Thyroid gland (tissue), 4 donors: ENCODE data around the gene NPTN. TPM values are rescaled to one million over a fixed set of nuclear protein-coding genes. Genes with fewer than 3 reads are reported as not detected.
A peak's percentile ranks its signal among the peaks of the same experiment; 100 is the strongest.

Experiments used
- DNase-seq, 2 donors: peaks; one replicate each; pipeline ENCODE4 v3.0.0-alpha.2; 2019
- H3K27ac ChIP-seq, 3 donors: fragments of 200-600 bp; sonication (generic); 1 replicate in 2 of 3; 2 replicates in 1 of 3; pipeline ENCODE4 v1.5.1; 2016 to 2019; ENCODE audit warnings: mild to moderate bottlenecking in 1 of 3, moderate library complexity in 1 of 3
- H3K27me3 ChIP-seq: fragments of 200-600 bp; sonication (generic); one replicate; pipeline ENCODE4 v1.5.1; 2019
- H3K36me3 ChIP-seq, 2 donors: fragments of 200-600 bp; sonication (generic); one replicate each; pipeline ENCODE4 v1.5.1; 2016 to 2019
- H3K4me1 ChIP-seq, 2 donors: fragments of 200-600 bp; sonication (generic); one replicate each; pipeline ENCODE4 v1.5.1; 2017 to 2019
- H3K4me3 ChIP-seq, 3 donors: fragments of 200-600 bp; sonication (generic); replicated peaks in 1 of 3; 1 replicate in 2 of 3; 2 replicates in 1 of 3; pipeline ENCODE4 v1.5.1; 2016; ENCODE audit warnings: mild to moderate bottlenecking in 1 of 3
- H3K9me3 ChIP-seq: fragments of 200-600 bp; sonication (generic); one replicate; pipeline ENCODE4 v1.5.1; 2017
- POLR2A ChIP-seq, 2 donors: fragments of 450-650 bp; IDR thresholded peaks; one replicate each; pipeline ENCODE4 v1.6.1; 2017; ENCODE audit warnings: antibody characterized with exemption in 2 of 2, mild to moderate bottlenecking in 2 of 2, moderate library complexity in 1 of 2
- WGBS, 2 donors: methylation state at CpG; one replicate each; pipeline ENCODE4 v1.1.5; 2017; 5-methylcytosine and 5-hydroxymethylcytosine counted together
- intact Hi-C: fragments of 100-400 bp; cut with DNase I; formaldehyde crosslinking; loops from one replicate; pipeline ENCODE4 v1.15.1; 2023
- total RNA-seq, 4 donors: library from RNA; depleted of rRNA; stranded (reverse); fragments of >200 nt; gene quantifications; one replicate each; pipeline ENCODE4 v1.2.3, GENCODE V29; 2016
- TF ChIP-seq, protein P1 (sequence below), 6 experiments: fragments of 200-600 bp in 3 of 6; fragments of 450-650 bp in 3 of 6; sonication (generic) in 3 of 6; IDR thresholded peaks; one replicate each; pipeline ENCODE4 v1.5.1; 2016 to 2019; ENCODE audit warnings: antibody characterized with exemption in 6 of 6, mild to moderate bottlenecking in 2 of 6, inconsistent platforms in 1 of 6, moderate library complexity in 1 of 6

NPTN gene
- total RNA-seq, 4 donors from 2014 or later: 86.7 to 134 (median 124) TPM

DNA sequence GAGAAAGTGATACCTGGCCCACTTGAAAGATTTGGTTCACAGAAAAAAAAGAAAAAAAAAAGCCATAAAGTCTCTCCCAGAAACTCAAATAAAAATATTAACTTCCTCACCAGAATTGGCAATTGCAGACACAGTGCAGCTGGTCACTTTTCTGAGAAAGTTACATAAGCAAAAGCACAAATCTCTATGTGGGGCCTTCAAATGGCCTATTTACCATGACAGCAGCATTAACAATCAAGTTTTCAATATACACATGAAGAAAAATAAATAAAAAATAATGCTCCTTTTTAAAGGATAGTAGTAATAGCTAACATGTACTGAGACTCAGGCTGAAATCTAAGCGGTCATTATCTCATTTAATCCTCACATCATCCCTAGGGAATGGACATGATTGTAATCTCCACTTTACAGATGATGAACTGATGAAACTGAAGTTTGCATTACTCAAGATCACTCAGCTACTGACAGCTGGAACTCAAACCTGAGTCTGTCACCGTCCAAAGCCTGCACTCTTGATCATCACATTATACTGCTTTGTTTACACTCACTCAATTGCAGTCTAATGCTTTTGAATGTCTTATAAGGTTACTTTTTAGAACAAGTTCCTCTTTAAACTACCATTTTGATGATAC lies 3.3 kb downstream of the NPTN start:
- peaks cover 47 to 51% of the 10 kb centered on the region in 2 donors for H3K4me1 ChIP-seq
- no peak overlapping the region for H3K4me3 ChIP-seq
- H3K9me3 ChIP-seq: no peaks in the 10 kb centered on the region
- intact Hi-C loops: no loop called here
- no peak for DNase-seq
- TF ChIP-seq, protein P1, sequence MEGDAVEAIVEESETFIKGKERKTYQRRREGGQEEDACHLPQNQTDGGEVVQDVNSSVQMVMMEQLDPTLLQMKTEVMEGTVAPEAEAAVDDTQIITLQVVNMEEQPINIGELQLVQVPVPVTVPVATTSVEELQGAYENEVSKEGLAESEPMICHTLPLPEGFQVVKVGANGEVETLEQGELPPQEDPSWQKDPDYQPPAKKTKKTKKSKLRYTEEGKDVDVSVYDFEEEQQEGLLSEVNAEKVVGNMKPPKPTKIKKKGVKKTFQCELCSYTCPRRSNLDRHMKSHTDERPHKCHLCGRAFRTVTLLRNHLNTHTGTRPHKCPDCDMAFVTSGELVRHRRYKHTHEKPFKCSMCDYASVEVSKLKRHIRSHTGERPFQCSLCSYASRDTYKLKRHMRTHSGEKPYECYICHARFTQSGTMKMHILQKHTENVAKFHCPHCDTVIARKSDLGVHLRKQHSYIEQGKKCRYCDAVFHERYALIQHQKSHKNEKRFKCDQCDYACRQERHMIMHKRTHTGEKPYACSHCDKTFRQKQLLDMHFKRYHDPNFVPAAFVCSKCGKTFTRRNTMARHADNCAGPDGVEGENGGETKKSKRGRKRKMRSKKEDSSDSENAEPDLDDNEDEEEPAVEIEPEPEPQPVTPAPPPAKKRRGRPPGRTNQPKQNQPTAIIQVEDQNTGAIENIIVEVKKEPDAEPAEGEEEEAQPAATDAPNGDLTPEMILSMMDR (IDR thresholded peaks at IDR 0.05): no peak
- no peak for TF ChIP-seq POLR2A (IDR thresholded peaks at IDR 0.05)
- H3K27me3 ChIP-seq: no peaks in the 10 kb centered on the region
- H3K36me3 ChIP-seq: no peaks in the 10 kb centered on the region
- peak overlapping the region in 1 of 3 donors; percentile 6 for H3K27ac ChIP-seq
- 52 to 67% methylated on average over 2 of the region's 2 CpGs for WGBS, 2 donors

DNA sequence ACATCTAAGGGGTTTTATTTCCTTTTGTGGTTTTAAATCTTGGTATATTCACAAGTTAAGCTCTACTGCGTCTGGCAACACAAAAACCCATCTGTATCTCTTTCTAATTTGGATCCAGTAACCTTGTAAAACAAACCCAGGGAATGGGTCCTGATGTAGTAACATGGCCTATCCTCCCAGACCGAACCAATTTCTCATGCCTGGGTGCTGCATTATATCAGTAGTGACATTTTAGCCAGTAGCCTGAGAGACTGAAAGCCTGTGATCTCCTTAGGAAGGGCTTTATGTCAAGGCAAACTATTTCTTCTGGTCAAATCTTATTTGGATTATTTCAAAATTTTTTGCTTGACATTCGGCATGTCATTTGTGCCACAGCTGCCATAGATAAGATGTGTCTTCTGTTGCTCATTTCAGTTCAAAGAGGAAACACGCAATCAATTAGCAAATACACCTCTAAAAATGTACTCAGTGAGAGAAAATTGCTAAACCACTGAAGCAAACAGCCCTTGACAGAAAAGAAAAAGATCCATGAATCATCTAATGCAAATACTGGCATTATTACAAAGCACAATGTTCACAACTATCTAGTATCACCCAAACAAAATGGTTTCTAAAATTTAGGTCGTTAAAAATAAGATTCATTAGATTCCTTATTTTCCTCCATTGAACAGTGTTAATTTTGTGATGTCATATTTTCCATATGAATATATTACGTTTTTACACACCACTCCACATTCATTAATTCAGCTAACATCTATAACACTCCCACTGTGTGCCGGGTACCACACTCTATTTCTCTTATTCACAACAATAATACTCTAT lies 4.0 kb downstream of the NPTN start:
- H3K9me3 ChIP-seq: no peaks in the 10 kb centered on the region
- H3K4me1 ChIP-seq: peaks cover 53 to 57% of the 10 kb centered on the region in 2 donors
- intact Hi-C loops: no loop called here
- DNase-seq: no peak
- WGBS, 2 donors: 84 to 91% methylated on average over 7 of the region's 7 CpGs
- H3K27ac ChIP-seq: peak overlapping the region in 1 of 3 donors; percentile 7
- H3K27me3 ChIP-seq: no peaks in the 10 kb centered on the region
- no peaks in the 10 kb centered on the region for H3K36me3 ChIP-seq
- TF ChIP-seq POLR2A (IDR thresholded peaks at IDR 0.05): no peak
- TF ChIP-seq, protein P1 (IDR thresholded peaks at IDR 0.05): no peak
- H3K4me3 ChIP-seq: no peak overlapping the region

DNA sequence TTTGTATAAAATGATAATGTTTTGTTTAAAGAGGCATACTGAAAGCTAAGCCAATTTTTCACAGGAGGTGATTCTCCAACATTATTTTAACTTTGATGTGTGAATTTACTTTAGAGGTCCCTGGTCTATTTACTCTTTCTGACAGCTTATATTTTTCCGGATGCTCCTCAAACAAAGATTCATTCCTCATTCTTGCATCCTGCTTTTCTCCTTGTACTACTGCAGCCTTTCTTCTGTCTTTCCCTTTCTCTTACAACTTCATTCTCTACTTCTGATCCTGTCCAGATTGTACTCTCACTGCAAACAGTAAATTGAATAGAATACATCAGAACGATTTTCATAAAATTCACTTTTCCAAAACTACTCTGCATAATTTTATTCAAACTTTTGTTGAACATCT lies 5.1 kb downstream of the NPTN start:
- Histone ChIP-seq H3K27me3 (no peaks in the 10 kb centered on the region), H3K4me3 (no peak overlapping the region), H3K27ac (no peak overlapping the region), H3K4me1 (peaks cover 57 to 66% of the 10 kb centered on the region in 2 donors), H3K9me3 (no peaks in the 10 kb centered on the region), H3K36me3 (no peaks in the 10 kb centered on the region)
- intact Hi-C loops: no loop called here
- no peak for DNase-seq
- WGBS, 2 donors: 73 to 79% methylated on average over 2 of the region's 2 CpGs
- TF ChIP-seq, protein P1 (IDR thresholded peaks at IDR 0.05): no peak
- TF ChIP-seq POLR2A (IDR thresholded peaks at IDR 0.05): no peak

DNA sequence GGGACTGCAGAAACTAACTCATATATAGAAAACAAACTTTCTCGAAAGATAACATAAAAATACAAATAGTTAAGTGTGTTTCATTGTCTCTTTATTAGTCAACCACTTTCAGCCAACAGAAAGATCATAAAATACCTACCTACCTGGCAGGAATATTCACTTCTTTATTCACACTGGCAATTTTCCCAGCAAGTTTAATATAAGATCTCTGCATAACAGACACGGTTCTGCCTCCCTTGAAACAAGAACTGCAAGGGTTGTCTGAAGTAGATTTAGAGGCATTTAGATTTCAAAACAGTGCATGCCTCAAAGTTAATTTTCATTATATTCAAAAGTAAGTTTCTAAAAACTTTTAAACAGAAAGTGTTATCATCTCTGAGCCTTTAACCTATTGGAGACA lies 7.1 kb downstream of the NPTN start:
- TF ChIP-seq, protein P1 (IDR thresholded peaks at IDR 0.05): no peak
- TF ChIP-seq POLR2A (IDR thresholded peaks at IDR 0.05): no peak
- H3K4me3 ChIP-seq: no peak overlapping the region
- no peak for DNase-seq
- intact Hi-C loops: no loop called here
- H3K4me1 ChIP-seq: peaks cover 51 to 61% of the 10 kb centered on the region in 2 donors
- no peaks in the 10 kb centered on the region for H3K36me3 ChIP-seq
- no peaks in the 10 kb centered on the region for H3K27me3 ChIP-seq
- no peaks in the 10 kb centered on the region for H3K9me3 ChIP-seq
- WGBS, 2 donors: 28 to 40% methylated on average over 2 of the region's 2 CpGs
- H3K27ac ChIP-seq: peak overlapping the region in 2 of 3 donors; percentile 20 to 24

DNA sequence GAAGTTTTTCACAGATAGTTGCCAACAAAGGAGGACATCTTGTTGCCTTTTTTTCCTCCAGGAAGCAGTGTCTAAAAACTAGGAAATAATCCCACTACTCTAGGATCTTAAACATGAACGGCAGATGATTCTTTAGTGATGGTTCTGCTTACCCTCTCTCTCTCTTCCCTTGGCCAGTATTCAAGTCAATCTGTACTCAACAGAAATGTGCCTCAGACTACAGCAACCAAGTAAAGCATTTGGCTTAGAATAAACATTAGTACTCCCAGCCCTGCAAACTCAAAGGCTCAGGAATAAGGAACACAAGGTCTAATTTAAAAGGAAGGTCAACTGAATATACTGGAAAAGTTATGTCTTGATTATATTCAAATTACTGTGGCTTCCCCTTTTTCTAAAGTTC lies 8.7 kb downstream of the NPTN start:
- Histone ChIP-seq H3K27me3 (no peaks in the 10 kb centered on the region), H3K4me3 (no peak overlapping the region), H3K9me3 (no peaks in the 10 kb centered on the region), H3K36me3 (no peaks in the 10 kb centered on the region), H3K4me1 (peaks cover 40 to 53% of the 10 kb centered on the region in 2 donors), H3K27ac (peak overlapping the region in 1 of 3 donors; percentile 14)
- DNase-seq: no peak
- intact Hi-C loops: no loop called here
- TF ChIP-seq, protein P1 (IDR thresholded peaks at IDR 0.05): no peak
- TF ChIP-seq POLR2A (IDR thresholded peaks at IDR 0.05): no peak
- WGBS, 2 donors: 0 to 15% methylated on average over 1 of the region's 1 CpG
